H1 (cell line): ENCODE results near the gene NCCRP1. TPM values are rescaled to one million over a fixed set of nuclear protein-coding genes. Genes with fewer than 3 reads are reported as not detected.

Experiments
- CTCF ChIA-PET: fragments of 300-600 bp; sonication (Branson Sonifier 250); formaldehyde crosslinking; loops from one replicate; lab custom pipeline; 2021; ENCODE audit not compliant: partially characterized antibody; lab: Charles Lee
- POLR2A ChIA-PET: fragments of 300-600 bp; sonication (Branson Sonifier 250); formaldehyde crosslinking; loops from one replicate; lab custom pipeline; 2021; ENCODE audit warnings: inconsistent platforms; ENCODE audit not compliant: partially characterized antibody; lab: Charles Lee
- DNase-seq, 2 experiments: peaks; one replicate each; pipeline versions ENCODE4 v3.0.0 to v3.0.0-alpha.2; 2010 to 2022; ENCODE audit warnings: low spot score in 2 of 2, low read depth in 1 of 2, mixed read lengths in 1 of 2
- FAIRE-seq: peaks from 2 replicates; lab custom pipeline; 2011; peaks lifted over from hg19 to GRCh38; lab: Jason Lieb, UNC
- H2AFZ ChIP-seq: 2 replicates; pipeline ENCODE4 v1.8.1; 2012; ENCODE audit warnings: low read length, inconsistent platforms
- H2AK5ac ChIP-seq: 2 replicates; pipeline ENCODE4 v1.6.1; 2013; ENCODE audit warnings: low read depth, low read length
- H2BK120ac ChIP-seq: replicated peaks from 2 replicates; pipeline ENCODE3; 2013; ENCODE audit warnings: low read depth, low read length, inconsistent platforms
- H2BK12ac ChIP-seq: 2 replicates; pipeline ENCODE4 v1.6.1; 2013; ENCODE audit warnings: low read depth, low read length
- H2BK15ac ChIP-seq: 2 replicates; pipeline ENCODE4 v1.6.1; 2013; ENCODE audit warnings: low read length
- H2BK20ac ChIP-seq: 2 replicates; pipeline ENCODE4 v1.6.1; 2013; ENCODE audit warnings: low read length
- H2BK5ac ChIP-seq: 2 replicates; pipeline ENCODE4 v1.6.1; 2013; ENCODE audit warnings: low read depth, low read length
- H3K14ac ChIP-seq: 2 replicates; pipeline ENCODE4 v1.6.1; 2013; ENCODE audit warnings: inconsistent platforms; ENCODE audit not compliant: insufficient read length
- H3K18ac ChIP-seq: 2 replicates; pipeline ENCODE4 v1.6.1; 2013; ENCODE audit warnings: low read length; ENCODE audit errors: extremely low read depth
- H3K23ac ChIP-seq: 2 replicates; pipeline ENCODE4 v1.6.1; 2013; ENCODE audit warnings: inconsistent platforms; ENCODE audit not compliant: insufficient read length
- H3K23me2 ChIP-seq: 2 replicates; pipeline ENCODE4 v1.6.1; 2013; ENCODE audit warnings: low read depth, low read length
- H3K27ac ChIP-seq: 2 replicates; pipeline ENCODE4 v1.6.1; 2011; ENCODE audit warnings: low read depth, low read length, inconsistent platforms
- H3K27me3 ChIP-seq, 4 experiments: replicated peaks in 1 of 4; 1 replicate in 1 of 4; 2 replicates in 3 of 4; pipeline versions ENCODE4 v1.6.1 to v1.8.1; 2011 to 2013; ENCODE audit warnings: low read length in 3 of 4, mild to moderate bottlenecking in 3 of 4, inconsistent platforms in 2 of 4, mixed read lengths in 2 of 4, moderate library complexity in 1 of 4; ENCODE audit not compliant: control insufficient read depth in 3 of 4, insufficient read depth in 3 of 4; ENCODE audit errors: extremely low read depth in 1 of 4
- H3K36me3 ChIP-seq, 4 experiments: 2 replicates each; pipeline versions ENCODE4 v1.6.1 to v1.8.1; 2011 to 2013; ENCODE audit warnings: mild to moderate bottlenecking in 4 of 4, low read length in 3 of 4, moderate library complexity in 2 of 4, control low read depth in 1 of 4, inconsistent platforms in 1 of 4; ENCODE audit not compliant: insufficient read depth in 4 of 4, control insufficient read depth in 2 of 4
- H3K4ac ChIP-seq: replicated peaks from 2 replicates; pipeline ENCODE3; 2013; ENCODE audit warnings: low read length, low read depth, mixed read lengths, inconsistent platforms; ENCODE audit not compliant: insufficient read length
- H3K4me1 ChIP-seq, 4 experiments: replicated peaks in 1 of 4; 1 replicate in 1 of 4; 2 replicates in 3 of 4; pipeline versions ENCODE4 v1.6.1 to v1.8.1; 2011 to 2013; ENCODE audit warnings: low read length in 3 of 4, inconsistent platforms in 2 of 4, mixed read lengths in 1 of 4; ENCODE audit not compliant: insufficient read depth in 4 of 4, control insufficient read depth in 3 of 4
- H3K4me2 ChIP-seq, 2 experiments: 2 replicates each; pipeline versions ENCODE4 v1.6.1 to v1.8.1; 2011 to 2013; ENCODE audit warnings: low read depth in 2 of 2, low read length in 2 of 2, control low read depth in 1 of 2, inconsistent platforms in 1 of 2, mild to moderate bottlenecking in 1 of 2; ENCODE audit not compliant: insufficient read depth in 1 of 2
- H3K4me3 ChIP-seq, 4 experiments: fragments of 200-600, 300-600 bp in 1 of 4; sonication (generic), shearing (Covaris generic), sonication (Bioruptor Twin) in 1 of 4; 2 replicates each; pipeline versions ENCODE4 v1.5.1 to v1.8.1; 2011 to 2016; ENCODE audit warnings: low read length in 4 of 4, low read depth in 3 of 4, control low read depth in 2 of 4, inconsistent platforms in 2 of 4, mild to moderate bottlenecking in 2 of 4, mixed read lengths in 1 of 4, moderate library complexity in 1 of 4; ENCODE audit not compliant: insufficient read depth in 2 of 4; ENCODE audit errors: extremely low read depth in 1 of 4
- H3K56ac ChIP-seq: replicated peaks from 2 replicates; pipeline ENCODE3; 2013; ENCODE audit warnings: low read depth, mild to moderate bottlenecking, mixed read lengths, low read length, inconsistent platforms; ENCODE audit not compliant: insufficient read length
- H3K79me1 ChIP-seq: 2 replicates; pipeline ENCODE4 v1.6.1; 2013; ENCODE audit warnings: low read depth, low read length, control low read depth
- H3K79me2 ChIP-seq, 2 experiments: 2 replicates each; pipeline versions ENCODE4 v1.6.1 to v1.8.1; 2012 to 2013; ENCODE audit warnings: low read length in 2 of 2, mild to moderate bottlenecking in 2 of 2, inconsistent platforms in 1 of 2; ENCODE audit not compliant: insufficient read depth in 2 of 2, control insufficient read depth in 1 of 2
- H3K9ac ChIP-seq, 4 experiments: replicated peaks in 1 of 4; 1 replicate in 1 of 4; 2 replicates in 3 of 4; pipeline versions ENCODE4 v1.6.1 to v1.8.1; 2011 to 2013; ENCODE audit warnings: low read depth in 3 of 4, low read length in 3 of 4, control low read depth in 2 of 4, mild to moderate bottlenecking in 2 of 4, moderate library complexity in 2 of 4, inconsistent platforms in 1 of 4; ENCODE audit errors: extremely low read depth in 1 of 4
- H3K9me3 ChIP-seq, 2 experiments: 2 replicates each; pipeline versions ENCODE4 v1.6.1 to v1.8.1; 2012 to 2013; ENCODE audit warnings: mild to moderate bottlenecking in 2 of 2, moderate library complexity in 2 of 2, control low read depth in 1 of 2, inconsistent platforms in 1 of 2, low read depth in 1 of 2, low read length in 1 of 2, mixed read lengths in 1 of 2; ENCODE audit not compliant: insufficient read depth in 2 of 2
- H4K20me1 ChIP-seq, 2 experiments: replicated peaks in 1 of 2; 2 replicates each; pipeline versions ENCODE3 to v1.8.1; 2011 to 2013; ENCODE audit warnings: inconsistent platforms in 2 of 2, low read length in 2 of 2, mild to moderate bottlenecking in 1 of 2; ENCODE audit not compliant: insufficient read depth in 2 of 2, control insufficient read depth in 1 of 2
- H4K5ac ChIP-seq: 2 replicates; pipeline ENCODE4 v1.6.1; 2013; ENCODE audit warnings: low read length, low read depth, mixed read lengths, inconsistent platforms; ENCODE audit not compliant: insufficient read length
- H4K8ac ChIP-seq: 2 replicates; pipeline ENCODE4 v1.8.0; 2013; ENCODE audit warnings: mild to moderate bottlenecking, moderate library complexity, low read length, inconsistent platforms; ENCODE audit not compliant: insufficient read depth; ENCODE audit errors: extremely low read depth
- H4K91ac ChIP-seq: replicated peaks from 2 replicates; pipeline ENCODE3; 2013; ENCODE audit warnings: low read length, mixed read lengths, inconsistent platforms; ENCODE audit not compliant: insufficient read length
- KDM1A ChIP-seq: fragments of 200-600, 300-600 bp; sonication (generic); IDR thresholded peaks from 2 replicates; pipeline ENCODE4 v1.7.1; 2016; ENCODE audit warnings: mild to moderate bottlenecking, low read length, borderline replicate concordance
- TCF12 ChIP-seq: IDR thresholded peaks from 2 replicates; pipeline ENCODE4 v1.6.1; 2011; ENCODE audit warnings: low read depth, mild to moderate bottlenecking, low read length
- ZNF274 ChIP-seq: IDR thresholded peaks from 2 replicates; pipeline ENCODE4 v1.7.0; 2012; ENCODE audit warnings: low read length, borderline replicate concordance; ENCODE audit errors: extremely low read depth
- WGBS, 2 experiments: shearing (Covaris generic) in 1 of 2; methylation state at CpG; one replicate each; pipeline versions ENCODE4 v1.1.6 to v1.1.7; 2013 to 2015; ENCODE audit warnings: low lambda C conversion rate in 2 of 2, mixed read lengths in 2 of 2, inconsistent platforms in 1 of 2, low coverage in 1 of 2, missing lambda C conversion rate in 1 of 2; ENCODE audit not compliant: insufficient replicate concordance in 2 of 2, insufficient coverage in 1 of 2, insufficient read length in 1 of 2; ENCODE audit errors: extremely low coverage in 1 of 2, missing lambda C conversion rate in 1 of 2; 5-methylcytosine and 5-hydroxymethylcytosine counted together
- polyA plus RNA-seq, 7 experiments: library from polyadenylated mRNA; depleted of rRNA in 3 of 7; stranded (reverse) in 5 of 7; unstranded in 2 of 7; fragments of >200 nt in 5 of 7; fragments of 200-250 nt in 2 of 7; gene quantifications; 1 replicate in 5 of 7; 2 replicates in 1 of 7; 4 replicates in 1 of 7; pipeline versions ENCODE4 v1.2.1 to v1.2.3, GENCODE V29; 2011 to 2013; ENCODE audit warnings: missing spikeins in 2 of 7, mixed read lengths in 2 of 7
- total RNA-seq: library from RNA; stranded (reverse); fragmentation: NEBNext Ultra II Directional; extraction: Animal tissue kit (Norgen Biotek cat#: 25700); gene quantifications from 2 replicates; pipeline ENCODE4 v1.2.1, GENCODE V29; 2021

The NCCRP1 gene
- total and polyA plus RNA-seq, 2 of the 8 experiments (the other 6 are each of a cell fraction or from before 2014, with no cell fraction given): 2.8 to 7.9 TPM

- POLR2A ChIA-PET: no interaction called here
Measured at GRCh38 chr19:39238944-39239343, 42.2 kb downstream of the NCCRP1 start.

More at GRCh38 chr19:39238944-39239343, 42.2 kb downstream of the NCCRP1 start:
- Histone ChIP-seq H3K23me2 (peaks cover 2% of the 10 kb centered on the region; the same call in 1 of the 2 replicates), H3K9me3 (no peaks in the 10 kb centered on the region), H4K5ac (no peak overlapping the region), H2BK120ac (no peak overlapping the region), H3K56ac (no peak overlapping the region), H4K91ac (no peak overlapping the region), H2BK15ac (no peak overlapping the region), H4K20me1 (peaks cover 0 to 1% of the 10 kb centered on the region in 2 experiments), H3K23ac (no peak overlapping the region), H2AK5ac (no peak overlapping the region), H3K18ac (no peak overlapping the region), H3K9ac (no peak overlapping the region), H3K79me1 (no peaks in the 10 kb centered on the region), H2BK12ac (no peak overlapping the region), H2BK5ac (no peak overlapping the region), H3K4ac (no peak overlapping the region), H2AFZ (no peak overlapping the region), H3K14ac (no peak overlapping the region), H3K4me1 (no peaks in the 10 kb centered on the region), H4K8ac (no peak overlapping the region), H3K36me3 (no peaks in the 10 kb centered on the region), H3K79me2 (no peaks in the 10 kb centered on the region), H3K4me2 (no peak overlapping the region), H3K4me3 (no peak overlapping the region), H3K27me3 (peaks cover 0 to 4% (median 1%) of the 10 kb centered on the region in 4 experiments; a peak in 2 of 7 replicates), H2BK20ac (no peak overlapping the region), H3K27ac (no peak overlapping the region)
- WGBS, 2 experiments: 82% methylated on average over 6 of the region's 6 CpGs; no CpG with 5 or more reads in 1 of the 2 experiments
- DNase-seq: no peak
- CTCF ChIA-PET: interaction anchor here (0.7 to 2.1 kb wide), 3 partner anchors 26 to 128 kb away, joined by 3 to 10 read pairs (median 3); no protein-coding TSS in a partner anchor
- TF ChIP-seq KDM1A: peak; percentile 41; the same call in 1 of the 2 replicates
- no peak for TF ChIP-seq TCF12
- TF ChIP-seq ZNF274: no peak
- FAIRE-seq: no peak
